Hepatocyte (in vitro differentiated cells): Measurements from ENCODE around the gene AUNIP.

Source experiments
- CTCF ChIP-seq: fragments of 200-600 bp; sonication (generic); IDR thresholded peaks from 2 replicates; pipeline ENCODE4 v1.5.1; 2016; ENCODE audit warnings: antibody characterized with exemption, mild to moderate bottlenecking; ENCODE audit not compliant: poor library complexity
- EZH2 ChIP-seq: fragments of 200-600 bp; sonication (generic); IDR thresholded peaks from 2 replicates; pipeline ENCODE4 v1.6.1; 2016; ENCODE audit warnings: antibody characterized with exemption, mild to moderate bottlenecking, borderline replicate concordance

- TF ChIP-seq CTCF (no peak), EZH2 (no peak)
Measured at GRCh38 chr1:25867210-25867991, 8.1 kb upstream of the AUNIP start.
